IPS-NIHi7 (cell line): ENCODE data around the gene NLK.
A peak's percentile ranks its signal among the peaks of the same experiment; 100 is the strongest.
"Not testable (repeated sequence)": the region's sequence is repeated elsewhere in the genome, so short reads cannot be mapped to it uniquely, and the experiment has no call there.

ENCODE experiments used
- DNase-seq: peaks from one replicate; pipeline ENCODE4 v3.0.0; 2012; ENCODE audit warnings: mixed read lengths; ENCODE audit errors: extremely low spot score

Gene NLK

GRCh38 chr17:28042657-28042720, at the start of gene NLK:
TSS of gene NLK (plus strand) at chr17:28042677. CDS start at chr17:28042874, 197 bp downstream.
- no peak for DNase-seq

DNA sequence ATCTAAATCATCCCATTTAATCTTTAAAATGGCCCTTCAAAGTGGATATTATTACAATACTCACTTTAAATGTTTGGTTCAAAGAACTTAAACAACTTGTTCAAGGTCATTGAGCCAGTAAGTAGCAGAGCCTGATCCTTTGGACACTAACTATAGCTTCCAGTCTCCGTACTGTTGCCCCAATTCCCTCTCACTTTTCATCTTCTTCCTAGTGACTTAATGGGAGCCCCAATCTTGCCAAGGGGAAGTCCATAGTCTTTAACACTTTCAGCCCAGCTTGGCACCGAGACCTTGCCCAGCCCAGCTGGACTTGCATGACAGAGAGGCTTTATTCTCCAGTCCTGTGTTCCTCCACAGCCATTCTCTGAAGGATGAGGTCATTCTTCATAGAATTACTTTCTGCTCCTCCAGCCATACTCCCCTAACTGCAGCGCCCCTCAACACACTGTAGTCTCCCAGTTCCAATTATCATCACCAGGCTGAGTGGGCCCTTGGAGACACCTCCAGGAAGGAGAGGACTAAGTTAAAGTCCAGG, 49.2 kb upstream of the NLK start:
- DNase-seq, result no peak

DNA sequence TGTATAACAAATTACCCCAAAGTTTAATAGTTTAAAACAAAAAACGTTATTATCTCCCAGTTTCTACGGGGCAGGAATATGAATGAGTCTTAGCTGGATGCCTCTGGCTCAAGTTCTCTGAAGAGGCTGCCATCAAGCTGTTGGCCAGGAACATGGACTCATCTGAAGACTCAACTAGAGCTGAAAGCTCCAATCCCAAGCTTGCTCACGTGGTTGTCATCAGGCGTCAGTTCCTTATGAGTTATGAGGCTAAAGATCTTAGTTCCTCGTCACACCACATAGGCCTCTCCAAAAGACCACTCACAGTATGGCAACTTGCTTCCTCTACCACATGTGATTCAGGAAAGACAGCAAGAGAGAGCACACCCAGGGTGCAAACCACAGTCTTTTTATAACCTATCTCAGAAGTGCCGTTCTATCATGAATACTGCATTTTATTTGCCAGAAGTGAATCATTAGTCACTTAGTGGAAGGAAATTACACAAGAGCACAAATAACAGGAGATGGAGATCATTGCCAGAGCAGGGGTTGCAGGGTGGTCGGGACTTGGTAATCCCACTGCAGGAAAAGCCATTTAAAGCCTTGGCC, 48.7 kb upstream of the NLK start:
- no peak for DNase-seq

DNA sequence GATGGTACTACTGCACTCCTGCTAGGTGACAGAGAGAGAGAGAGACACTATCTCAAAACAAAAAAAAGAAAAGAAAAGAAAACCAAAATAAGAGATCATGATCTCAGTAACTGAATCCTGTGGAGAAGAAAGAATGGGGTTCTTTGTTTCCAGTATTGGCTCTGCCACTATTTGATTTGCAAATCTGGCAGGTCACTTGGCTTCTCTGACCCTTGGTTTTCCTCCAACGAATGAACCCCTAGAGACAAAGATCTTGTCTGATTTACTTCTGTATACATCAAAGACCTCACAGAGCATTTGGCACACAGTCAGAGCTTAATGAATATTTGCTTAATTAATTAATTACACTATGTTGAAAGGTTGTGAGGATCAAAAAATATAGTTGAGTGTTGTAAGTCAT, 47.9 kb upstream of the NLK start:
- no peak for DNase-seq

DNA sequence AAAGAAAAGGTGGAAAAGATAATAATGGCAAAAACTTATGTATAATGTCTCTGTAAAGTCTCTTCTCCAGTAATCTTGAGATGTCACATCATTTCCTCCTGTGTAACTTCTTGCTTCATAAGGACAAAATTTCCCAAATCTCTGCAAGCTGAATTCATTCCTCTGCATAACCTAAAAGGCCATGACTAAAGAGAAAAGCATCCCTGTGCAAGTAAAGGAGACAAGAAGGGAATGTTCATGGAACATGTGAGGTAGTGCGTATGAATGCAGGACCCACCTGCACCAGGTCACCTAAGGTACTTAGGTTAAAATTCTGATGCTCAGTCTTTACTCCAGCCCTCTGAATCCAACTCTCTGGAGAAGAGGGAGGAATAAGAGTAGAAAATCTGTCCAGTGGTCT, 46.9 kb upstream of the NLK start:
- DNase-seq, result no peak

DNA sequence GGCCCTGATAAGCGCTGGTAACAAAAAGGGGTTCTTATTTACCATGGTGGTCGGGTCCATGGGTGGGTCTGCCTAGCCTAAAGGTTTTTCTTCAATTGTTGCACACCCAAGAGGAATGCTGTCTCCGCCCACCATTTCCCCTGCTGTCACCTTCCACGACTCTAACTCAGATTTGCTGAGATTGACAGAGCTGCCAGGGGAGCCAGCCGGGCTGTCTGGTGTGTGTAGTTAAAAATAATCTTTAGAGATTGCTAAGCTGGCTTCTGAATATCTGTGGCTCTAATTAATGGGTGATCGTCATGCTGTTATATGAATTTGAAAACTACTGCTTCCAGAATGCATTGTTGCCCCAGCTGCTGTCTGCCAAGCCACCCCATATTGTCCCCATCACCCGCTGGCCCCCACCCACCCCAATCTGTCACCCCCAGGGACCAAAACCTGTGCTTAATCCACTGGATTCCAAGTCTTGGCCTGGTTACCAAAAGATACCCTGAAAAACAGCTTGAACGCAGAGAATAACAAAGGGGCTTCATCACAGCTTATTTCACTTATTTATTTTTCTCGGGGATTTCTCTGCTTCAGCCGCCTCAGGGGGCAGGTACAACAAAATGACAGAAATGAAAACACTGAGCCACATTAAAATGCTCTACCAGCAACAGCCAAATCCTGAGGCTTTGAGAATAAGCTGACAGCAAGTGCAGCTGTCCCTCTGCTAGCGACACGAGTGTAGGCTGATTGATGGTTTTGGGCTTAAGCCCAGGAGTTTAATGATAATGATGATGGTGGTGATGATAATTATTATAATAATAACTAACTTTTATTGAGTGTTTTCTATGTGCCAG, 46.1 kb upstream of the NLK start:
- no peak for DNase-seq

DNA sequence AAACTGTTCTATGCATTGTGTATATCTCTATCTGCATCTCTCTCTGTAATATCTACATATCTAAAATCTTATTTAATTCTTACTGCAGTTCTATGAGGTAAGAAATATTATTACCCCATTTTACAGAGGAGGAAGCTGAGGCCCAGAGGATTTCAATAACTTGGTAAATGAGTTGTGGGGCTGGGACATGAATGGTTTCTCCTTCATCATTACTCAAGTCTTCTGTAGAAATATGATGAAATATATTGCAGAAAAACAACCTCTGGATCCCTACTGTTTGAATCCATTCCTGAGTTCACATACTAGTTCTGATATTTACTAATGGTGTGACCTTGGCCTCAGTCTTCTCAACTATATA, 45.5 kb upstream of the NLK start:
- DNase-seq, result no peak

- no peak for DNase-seq
Observed at GRCh38 chr17:27997522-27997921, 45.0 kb upstream of the NLK start.

- DNase-seq, result no peak
Observed at GRCh38 chr17:28001149-28001548, 41.3 kb upstream of the NLK start.

- no peak for DNase-seq
Observed at GRCh38 chr17:28004344-28004743, 38.1 kb upstream of the NLK start.

DNA sequence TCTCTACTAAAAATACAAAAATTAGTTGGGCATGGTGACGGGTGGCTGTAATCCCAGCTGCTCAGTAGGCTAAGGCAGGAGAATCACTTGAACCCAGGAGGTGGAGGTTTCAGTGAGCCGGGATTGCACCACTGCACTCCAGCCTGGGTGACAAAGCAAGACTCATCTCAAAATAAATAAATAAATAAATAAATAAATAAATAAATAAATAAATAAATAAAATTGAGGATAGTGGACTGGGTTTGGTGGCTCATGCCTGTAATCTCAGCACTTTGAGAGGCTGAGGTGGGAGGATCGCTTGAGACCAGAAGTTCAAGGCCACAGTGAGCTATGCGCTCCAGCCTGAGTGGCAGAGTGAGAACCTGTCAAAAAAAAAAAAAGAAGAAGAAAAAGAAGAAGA, 34.6 kb upstream of the NLK start:
- DNase-seq, result not testable (repeated sequence)

DNA sequence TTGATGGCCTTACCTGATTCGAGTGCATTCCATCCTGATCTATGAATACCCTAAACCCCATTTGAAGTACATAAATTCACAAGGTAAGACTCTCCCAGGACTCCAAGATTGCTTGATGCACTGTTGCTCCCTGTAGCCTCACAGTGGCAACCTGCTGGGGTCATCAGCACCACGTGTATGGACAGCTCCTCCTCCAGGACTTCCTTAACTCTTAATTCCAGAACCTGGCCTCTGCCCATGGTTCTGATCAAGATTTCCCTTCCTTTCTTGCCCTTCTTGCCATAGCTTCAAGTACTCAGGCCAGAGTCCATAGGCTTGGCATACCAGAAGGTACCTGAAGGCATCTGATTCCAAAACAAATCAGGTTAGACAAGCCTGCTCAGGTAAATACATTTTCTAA, 34.0 kb upstream of the NLK start:
- peak; percentile 86 for DNase-seq

GRCh38 chr17:28010406-28010805, 32.1 kb upstream of the NLK start:
- no peak for DNase-seq

GRCh38 chr17:28018439-28019070, 23.9 kb upstream of the NLK start:
- no peak for DNase-seq

DNA sequence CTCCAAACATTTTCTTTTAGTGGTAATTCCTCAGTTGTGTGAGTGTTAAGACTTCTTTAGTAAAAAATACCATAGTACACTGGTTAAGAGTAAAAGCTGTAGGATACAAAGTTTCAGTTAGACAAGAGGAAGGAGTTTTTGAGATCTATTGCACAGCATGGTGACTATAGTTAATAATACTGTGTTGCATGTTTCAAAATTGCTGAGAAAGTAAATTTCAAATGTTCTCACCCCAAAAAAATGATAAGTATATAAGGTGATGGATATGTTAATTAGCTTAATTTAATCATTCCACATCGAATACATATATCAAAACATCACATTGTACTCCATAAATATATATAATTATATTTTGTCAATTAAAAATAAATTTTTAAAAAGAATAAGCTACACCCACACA, 22.0 kb upstream of the NLK start:
- no peak for DNase-seq

DNA sequence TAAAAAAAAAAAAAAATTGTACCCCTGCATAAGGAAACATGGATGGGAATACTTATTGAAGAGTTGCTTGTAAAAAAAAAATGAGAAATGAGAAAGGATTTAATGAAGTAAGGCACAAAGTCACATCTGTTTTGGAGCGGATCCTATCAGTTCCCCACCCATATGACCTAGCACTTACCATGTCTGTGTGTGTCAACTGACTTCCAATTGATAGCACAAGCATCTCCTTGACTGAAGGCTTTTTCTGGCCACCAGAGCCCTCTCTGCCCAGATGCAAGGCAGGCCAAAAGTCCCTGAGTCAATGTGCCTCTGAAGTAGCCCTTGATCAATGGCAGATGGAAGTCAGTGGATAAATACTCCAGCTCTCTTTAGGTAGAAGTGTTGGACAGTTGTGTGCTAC, 13.4 kb upstream of the NLK start:
- DNase-seq, result no peak

- no peak for DNase-seq
Observed at GRCh38 chr17:28030386-28030785, 12.1 kb upstream of the NLK start.

- no peak for DNase-seq
Observed at GRCh38 chr17:28031174-28031573, 11.3 kb upstream of the NLK start.

- no peak for DNase-seq
Observed at GRCh38 chr17:28033972-28034714, 8.3 kb upstream of the NLK start.

DNA sequence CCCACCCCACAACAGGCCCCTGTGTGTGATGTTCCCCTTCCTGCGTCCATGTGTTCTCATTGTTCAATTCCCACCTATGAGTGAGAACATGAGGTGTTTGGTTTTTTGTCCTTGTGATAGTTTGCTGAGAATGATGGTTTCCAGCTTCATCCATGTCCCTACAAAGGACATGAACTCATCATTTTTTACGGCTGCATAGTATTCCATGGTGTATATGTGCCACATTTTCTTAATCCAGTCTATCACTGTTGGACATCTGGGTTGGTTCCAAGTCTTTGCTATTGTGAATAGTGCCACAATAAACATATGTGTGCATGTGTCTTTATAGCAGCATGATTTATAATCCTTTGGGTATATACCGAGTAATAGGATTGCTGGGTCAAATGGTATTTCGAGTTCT, 7.0 kb upstream of the NLK start:
- not testable (repeated sequence) for DNase-seq

GRCh38 chr17:28035884-28036283, 6.6 kb upstream of the NLK start:
- DNase-seq, result not testable (repeated sequence)

- DNase-seq, result no peak
Observed at GRCh38 chr17:28038802-28039201, 3.7 kb upstream of the NLK start.

- no peak for DNase-seq
Observed at GRCh38 chr17:28039251-28039650, 3.2 kb upstream of the NLK start.
